Measurements from ENCODE around the gene B3GNT5. TPM values are rescaled to one million over a fixed set of nuclear protein-coding genes. Genes with fewer than 3 reads are reported as not detected.

Gene B3GNT5
- total RNA-seq, 4 donors from 2014 or later, result 4.6 to 16.8 (median 11.5) TPM

DNA sequence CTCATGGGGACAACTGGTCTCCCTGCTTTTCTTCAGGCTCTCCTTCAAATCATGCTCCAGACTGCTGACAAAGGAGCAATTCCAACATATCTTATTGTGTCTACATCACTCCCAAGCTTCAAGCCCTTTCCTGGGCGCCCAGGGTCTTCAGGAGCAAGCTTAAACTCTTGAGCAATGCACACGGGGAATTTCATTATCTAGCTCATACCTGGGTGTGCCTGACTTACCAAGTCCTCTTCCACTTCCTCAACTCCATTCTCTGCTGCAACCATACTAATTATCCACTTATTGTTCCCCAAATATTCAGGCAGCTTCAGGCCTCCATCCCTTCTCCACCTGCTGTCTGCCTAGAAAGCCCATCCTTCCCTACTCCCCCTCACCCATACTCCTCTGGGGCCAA, 50.6 kb downstream of the B3GNT5 start:
- TF ChIP-seq, protein P1, sequence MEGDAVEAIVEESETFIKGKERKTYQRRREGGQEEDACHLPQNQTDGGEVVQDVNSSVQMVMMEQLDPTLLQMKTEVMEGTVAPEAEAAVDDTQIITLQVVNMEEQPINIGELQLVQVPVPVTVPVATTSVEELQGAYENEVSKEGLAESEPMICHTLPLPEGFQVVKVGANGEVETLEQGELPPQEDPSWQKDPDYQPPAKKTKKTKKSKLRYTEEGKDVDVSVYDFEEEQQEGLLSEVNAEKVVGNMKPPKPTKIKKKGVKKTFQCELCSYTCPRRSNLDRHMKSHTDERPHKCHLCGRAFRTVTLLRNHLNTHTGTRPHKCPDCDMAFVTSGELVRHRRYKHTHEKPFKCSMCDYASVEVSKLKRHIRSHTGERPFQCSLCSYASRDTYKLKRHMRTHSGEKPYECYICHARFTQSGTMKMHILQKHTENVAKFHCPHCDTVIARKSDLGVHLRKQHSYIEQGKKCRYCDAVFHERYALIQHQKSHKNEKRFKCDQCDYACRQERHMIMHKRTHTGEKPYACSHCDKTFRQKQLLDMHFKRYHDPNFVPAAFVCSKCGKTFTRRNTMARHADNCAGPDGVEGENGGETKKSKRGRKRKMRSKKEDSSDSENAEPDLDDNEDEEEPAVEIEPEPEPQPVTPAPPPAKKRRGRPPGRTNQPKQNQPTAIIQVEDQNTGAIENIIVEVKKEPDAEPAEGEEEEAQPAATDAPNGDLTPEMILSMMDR (IDR thresholded peaks at IDR 0.05; ENCODE audit: low read depth), result no peak

DNA sequence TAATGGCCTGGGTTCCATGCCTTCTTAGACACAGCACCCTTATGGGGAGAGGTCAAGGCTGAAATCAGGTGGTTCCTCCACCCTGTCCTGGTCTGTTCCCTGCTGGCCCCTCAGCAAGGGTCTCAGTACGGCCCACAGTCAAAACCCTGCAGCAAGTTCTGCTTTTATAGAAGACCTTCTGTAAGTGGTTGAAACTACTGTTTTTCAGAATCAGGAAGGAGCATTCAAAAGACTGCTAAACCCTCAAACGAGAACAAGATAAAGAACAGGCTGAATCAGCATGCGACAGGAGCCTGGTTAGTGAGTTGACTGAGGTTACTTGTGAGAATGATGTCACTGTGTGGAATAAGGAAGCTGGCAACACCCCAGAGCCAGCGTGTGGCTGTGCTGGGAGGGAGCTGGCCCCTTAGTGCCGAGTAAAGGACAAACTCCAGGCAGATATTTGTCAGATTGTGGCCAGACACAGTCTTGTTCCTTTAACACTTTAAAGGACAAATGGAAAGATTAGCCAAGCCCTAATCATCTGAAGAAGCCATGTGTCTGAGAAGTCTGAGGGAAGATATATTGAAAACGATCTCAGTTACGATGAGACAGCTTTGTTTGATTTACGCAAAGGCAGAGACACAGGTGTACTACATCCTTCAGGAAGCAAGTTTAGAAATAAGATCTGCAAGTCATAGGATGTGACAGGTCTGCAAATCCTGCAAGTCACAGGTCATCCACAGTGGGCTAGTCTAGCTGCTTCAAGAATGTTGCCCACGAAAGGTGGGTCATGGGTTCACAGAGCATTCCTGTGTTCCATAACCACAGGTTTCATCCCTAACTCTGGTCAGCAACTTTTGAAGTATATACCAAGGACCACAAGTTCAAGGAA, 54.0 kb downstream of the B3GNT5 start:
- TF ChIP-seq, protein P1 (IDR thresholded peaks at IDR 0.05; ENCODE audit: low read depth), result no peak

DNA sequence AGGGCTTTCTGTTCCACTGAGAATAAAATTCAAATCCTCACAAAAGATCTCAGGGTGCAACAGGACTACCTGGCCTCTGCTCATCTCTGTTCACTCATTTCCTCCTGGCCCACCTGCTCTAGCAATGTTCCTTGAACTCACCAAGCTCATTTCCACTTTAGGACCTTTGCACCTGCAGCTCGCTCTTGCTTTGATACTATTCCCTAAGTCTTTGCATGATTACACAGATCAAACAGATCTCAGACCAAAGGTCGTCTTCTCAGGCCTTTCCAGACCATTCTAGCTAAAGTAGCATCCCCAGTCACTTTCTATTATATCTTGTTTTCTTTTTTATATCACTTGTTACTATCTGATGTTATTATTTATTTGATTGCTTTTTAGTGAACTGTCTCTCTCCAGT, 54.7 kb downstream of the B3GNT5 start:
- TF ChIP-seq, protein P1 (IDR thresholded peaks at IDR 0.05; ENCODE audit: low read depth), result no peak

DNA sequence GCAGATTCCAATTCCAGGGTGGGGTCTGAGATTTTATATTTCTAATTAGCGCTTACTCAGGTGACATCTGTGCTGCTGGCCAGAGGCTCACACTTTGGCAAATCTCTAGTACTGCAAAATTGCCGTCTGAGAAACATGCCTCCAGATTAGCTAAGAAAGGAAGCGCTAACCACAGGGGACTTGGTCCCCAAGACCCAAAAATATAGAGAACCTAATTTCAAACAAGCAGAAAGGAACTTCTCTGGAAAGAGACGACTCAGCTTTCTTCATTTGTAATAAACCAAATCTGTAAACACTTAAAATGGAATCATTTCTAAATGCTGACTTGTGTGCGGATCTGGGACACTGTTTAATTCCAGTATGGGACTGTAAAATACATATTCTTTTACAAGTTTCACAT, 55.7 kb downstream of the B3GNT5 start:
- TF ChIP-seq, protein P1 (IDR thresholded peaks at IDR 0.05; ENCODE audit: low read depth), result no peak

DNA sequence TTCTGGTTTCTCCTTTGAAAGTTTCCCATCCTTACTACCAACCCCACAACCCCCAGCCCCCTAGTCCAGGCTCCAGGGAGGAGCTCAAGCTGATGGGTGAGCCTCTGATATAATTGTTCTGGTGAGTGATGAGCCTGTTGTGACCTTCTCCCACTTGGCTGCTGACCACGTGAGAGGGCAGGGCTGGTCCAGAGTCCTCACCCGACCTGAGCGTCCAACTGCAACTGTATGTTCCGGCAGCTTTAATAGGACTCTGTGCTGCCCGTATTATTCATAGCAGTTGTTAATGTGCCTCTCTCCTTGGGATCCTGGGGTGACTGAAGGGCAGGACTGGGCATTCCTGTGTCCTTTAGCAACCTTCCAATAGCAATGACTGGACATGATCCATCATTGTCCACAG, 56.2 kb downstream of the B3GNT5 start:
- TF ChIP-seq, protein P1 (IDR thresholded peaks at IDR 0.05; ENCODE audit: low read depth), result no peak

DNA sequence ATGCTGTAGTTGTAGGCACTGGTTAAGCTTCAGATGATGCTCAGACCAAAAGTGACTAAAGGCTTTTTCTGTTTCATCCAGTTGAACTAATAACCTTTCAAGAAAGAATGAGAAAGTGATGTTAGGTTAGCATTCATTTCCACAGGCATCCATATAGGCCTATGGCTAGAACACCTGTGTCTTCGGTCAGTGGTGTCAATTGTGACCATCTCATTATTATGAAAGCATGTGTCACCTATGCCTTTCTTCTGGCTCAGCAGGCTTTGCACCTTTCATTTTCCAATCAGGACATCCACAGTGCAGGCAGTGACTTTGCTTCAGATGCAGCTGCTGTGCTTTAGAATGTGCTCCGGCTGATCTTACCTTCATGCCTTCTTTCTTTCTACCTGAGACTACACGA, 57.9 kb downstream of the B3GNT5 start:
- TF ChIP-seq, protein P1 (IDR thresholded peaks at IDR 0.05; ENCODE audit: low read depth), result no peak

DNA sequence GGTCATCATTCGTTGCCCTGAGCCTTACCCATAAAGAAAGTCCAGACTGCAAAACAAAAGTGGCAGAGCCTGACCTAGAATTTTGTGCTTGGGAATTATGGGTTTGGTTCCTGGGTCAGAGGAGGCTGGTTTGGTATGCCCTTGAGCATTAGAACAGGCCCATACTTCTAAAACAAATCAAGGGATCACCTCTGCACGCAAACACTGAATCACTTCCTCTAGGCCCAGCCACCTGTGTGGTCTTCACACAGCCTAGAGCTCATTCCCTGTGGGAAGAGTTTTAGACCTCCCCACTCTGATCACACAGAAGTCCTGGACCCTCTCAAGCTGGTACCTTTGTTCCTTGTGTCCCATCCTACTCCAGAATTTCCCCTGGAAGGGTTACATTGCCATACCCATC, 59.4 kb downstream of the B3GNT5 start:
- TF ChIP-seq, protein P1 (IDR thresholded peaks at IDR 0.05; ENCODE audit: low read depth), result no peak
